GM12875 (cell line): Measurements from ENCODE around the gene CASP5.

Experiments
- H3K4me3 ChIP-seq: one replicate; pipeline ENCODE4 v1.5.1; 2011; ENCODE audit warnings: low read depth, low read length, control low read depth
- TF ChIP-seq, protein P1 (sequence below): IDR thresholded peaks from 2 replicates; pipeline ENCODE4 v1.5.1; 2011; ENCODE audit warnings: low read depth, mild to moderate bottlenecking, control low read depth, inconsistent platforms, low read length, moderate library complexity, borderline replicate concordance; ENCODE audit not compliant: insufficient read depth

Gene CASP5

GRCh38 chr11:105024394-105024793, 1.4 kb upstream of the CASP5 start:
- TF ChIP-seq, protein P1, sequence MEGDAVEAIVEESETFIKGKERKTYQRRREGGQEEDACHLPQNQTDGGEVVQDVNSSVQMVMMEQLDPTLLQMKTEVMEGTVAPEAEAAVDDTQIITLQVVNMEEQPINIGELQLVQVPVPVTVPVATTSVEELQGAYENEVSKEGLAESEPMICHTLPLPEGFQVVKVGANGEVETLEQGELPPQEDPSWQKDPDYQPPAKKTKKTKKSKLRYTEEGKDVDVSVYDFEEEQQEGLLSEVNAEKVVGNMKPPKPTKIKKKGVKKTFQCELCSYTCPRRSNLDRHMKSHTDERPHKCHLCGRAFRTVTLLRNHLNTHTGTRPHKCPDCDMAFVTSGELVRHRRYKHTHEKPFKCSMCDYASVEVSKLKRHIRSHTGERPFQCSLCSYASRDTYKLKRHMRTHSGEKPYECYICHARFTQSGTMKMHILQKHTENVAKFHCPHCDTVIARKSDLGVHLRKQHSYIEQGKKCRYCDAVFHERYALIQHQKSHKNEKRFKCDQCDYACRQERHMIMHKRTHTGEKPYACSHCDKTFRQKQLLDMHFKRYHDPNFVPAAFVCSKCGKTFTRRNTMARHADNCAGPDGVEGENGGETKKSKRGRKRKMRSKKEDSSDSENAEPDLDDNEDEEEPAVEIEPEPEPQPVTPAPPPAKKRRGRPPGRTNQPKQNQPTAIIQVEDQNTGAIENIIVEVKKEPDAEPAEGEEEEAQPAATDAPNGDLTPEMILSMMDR, result no peak
- H3K4me3 ChIP-seq, result no peak overlapping the region

DNA sequence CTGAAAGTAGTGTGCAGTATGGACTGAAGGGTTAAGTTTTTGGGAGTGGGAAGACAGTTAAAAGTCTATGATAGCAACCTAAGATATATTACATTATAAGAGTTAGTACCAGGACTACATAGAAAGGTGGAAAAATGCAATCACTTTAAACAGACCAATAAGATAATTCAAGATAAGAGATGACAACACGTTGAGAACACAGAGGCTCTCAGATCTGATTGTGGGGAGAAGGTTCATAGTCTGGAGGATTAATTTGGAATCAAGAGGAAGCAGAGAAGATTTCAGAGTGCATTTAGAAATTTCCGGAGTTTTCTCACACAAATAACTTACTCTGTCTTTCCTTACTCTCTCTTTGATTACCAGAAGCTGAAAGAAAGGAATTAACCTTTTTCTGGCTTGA, 441 bp downstream of the CASP5 start:
- no peak overlapping the region for H3K4me3 ChIP-seq
- TF ChIP-seq, protein P1, result no peak

DNA sequence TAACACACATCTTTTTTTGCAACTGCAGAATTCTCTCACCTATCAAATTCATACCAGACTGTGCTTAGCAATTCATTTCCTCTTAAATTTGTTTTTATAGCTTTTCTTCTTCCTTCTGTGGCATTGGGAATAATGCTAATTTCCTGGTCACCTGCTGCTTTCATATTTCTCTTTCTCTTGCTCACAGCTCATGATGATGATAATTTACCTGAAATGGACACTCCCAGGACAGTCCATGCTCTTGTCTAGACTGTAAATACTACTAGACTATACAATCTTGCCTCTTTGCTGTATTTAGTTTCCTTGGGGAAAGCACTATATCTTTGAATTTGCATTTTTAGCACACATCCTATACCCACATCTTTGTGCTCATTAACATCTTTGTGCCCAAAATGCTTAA, 15.5 kb downstream of the CASP5 start:
- H3K4me3 ChIP-seq, result no peak overlapping the region
- TF ChIP-seq, protein P1, result no peak

DNA sequence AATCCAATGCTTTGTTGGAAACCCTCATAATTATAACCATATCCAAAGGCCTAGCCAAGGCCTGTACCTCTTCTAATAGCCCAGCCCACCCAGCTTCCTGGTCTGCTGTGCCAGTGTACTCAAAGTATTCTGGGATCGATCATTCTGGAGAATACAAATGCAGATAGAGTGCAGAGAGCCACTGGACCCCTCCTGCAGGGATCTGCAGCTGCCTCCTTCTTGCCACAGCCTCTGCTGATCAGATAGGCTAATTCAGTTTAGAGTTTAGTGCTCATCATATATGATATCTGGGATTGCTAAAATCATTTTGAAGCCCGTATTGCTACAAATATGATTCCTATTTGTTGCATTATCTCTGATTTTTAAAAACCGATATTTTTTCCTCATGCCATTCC, 17.5 kb downstream of the CASP5 start:
- TF ChIP-seq, protein P1, result no peak
- no peak overlapping the region for H3K4me3 ChIP-seq

DNA sequence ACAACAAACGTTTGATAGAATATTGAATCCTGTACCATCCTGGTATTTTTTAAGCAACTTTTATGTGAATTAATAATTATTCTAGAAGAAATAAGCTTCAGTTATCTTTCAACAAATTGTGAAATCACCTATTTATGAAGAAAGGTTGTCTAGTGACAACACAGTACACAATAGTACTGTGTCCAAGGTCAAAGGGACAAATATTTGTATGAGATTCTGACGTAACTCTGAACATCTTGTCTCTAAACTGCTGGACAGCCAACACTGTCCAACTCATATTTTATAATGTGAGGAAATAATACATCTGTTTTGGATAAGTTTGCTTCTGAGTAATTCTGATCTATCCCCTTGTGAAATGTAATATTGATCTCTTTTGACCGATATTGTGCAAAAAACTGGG, 18.9 kb downstream of the CASP5 start:
- TF ChIP-seq, protein P1, result no peak
- H3K4me3 ChIP-seq, result no peak overlapping the region

GRCh38 chr11:105003151-105003550, 19.8 kb downstream of the CASP5 start:
- no peak overlapping the region for H3K4me3 ChIP-seq
- TF ChIP-seq, protein P1, result no peak

DNA sequence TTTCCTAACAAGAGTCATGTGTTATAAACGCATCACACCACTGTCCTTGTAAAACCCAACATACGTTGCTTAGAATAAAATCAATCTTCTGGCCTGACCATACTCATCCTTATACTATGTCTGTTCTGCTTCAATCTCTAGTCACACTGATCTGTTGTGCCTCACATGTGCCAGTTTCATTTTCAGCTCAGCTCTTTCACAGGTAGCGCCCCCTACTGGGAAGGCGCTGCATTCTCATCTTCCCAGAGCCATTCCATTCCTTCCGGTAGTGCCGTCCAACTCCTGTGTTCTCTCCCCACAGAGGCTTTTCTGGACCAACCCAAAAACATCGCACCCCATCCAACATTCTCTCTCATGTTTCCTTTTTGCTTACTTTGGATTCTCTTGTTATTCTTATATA, 22.2 kb downstream of the CASP5 start:
- no peak overlapping the region for H3K4me3 ChIP-seq

More for the DNA sequence above, 22.2 kb downstream of the CASP5 start:
- TF ChIP-seq, protein P1, result peak; percentile 84
